ENCODE results near the gene DOCK9. TPM values are rescaled to one million over a fixed set of nuclear protein-coding genes. Genes with fewer than 3 reads are reported as not detected.

DOCK9 gene
- total and polyA plus RNA-seq, 7 donors: 13.8 to 39.5 (median 19.9) TPM

- no peaks in the 10 kb centered on the region for H3K36me3 ChIP-seq (ENCODE audit: insufficient read depth in 1 of 2, low read depth in 1 of 2)
- no peak overlapping the region for H3K4me3 ChIP-seq
- H3K9me3 ChIP-seq: no peaks in the 10 kb centered on the region
- no peak for ATAC-seq
- H3K4me1 ChIP-seq: no peaks in the 10 kb centered on the region
- no peak overlapping the region for H3K27ac ChIP-seq
- no peak for DNase-seq
- TF ChIP-seq CTCF (IDR thresholded peaks at IDR 0.05): no peak
- 89 to 91% (median 91%) methylated on average over 6 of the region's 6 CpGs for WGBS, 3 donors
- intact Hi-C loops (cut with DNase I): no loop called here
- H3K27me3 ChIP-seq (ENCODE audit: insufficient read depth in 3 of 3, low read length in 2 of 3): no peaks in the 10 kb centered on the region
Measured at GRCh38 chr13:98951266-98951665, 26.6 kb downstream of the DOCK9 start.

- H3K4me3 ChIP-seq: no peak overlapping the region
- intact Hi-C loops (cut with DNase I): no loop called here
- no peaks in the 10 kb centered on the region for H3K36me3 ChIP-seq (ENCODE audit: insufficient read depth in 1 of 2, low read depth in 1 of 2)
- H3K9me3 ChIP-seq: no peaks in the 10 kb centered on the region
- ATAC-seq: no peak
- H3K27me3 ChIP-seq (ENCODE audit: insufficient read depth in 3 of 3, low read length in 2 of 3): no peaks in the 10 kb centered on the region
- H3K4me1 ChIP-seq: no peaks in the 10 kb centered on the region
- no peak overlapping the region for H3K27ac ChIP-seq
- no peak for TF ChIP-seq CTCF (IDR thresholded peaks at IDR 0.05)
- WGBS, 3 donors: 88 to 91% (median 90%) methylated on average over 7 of the region's 7 CpGs
- DNase-seq: no peak
Measured at GRCh38 chr13:98950705-98951104, 27.2 kb downstream of the DOCK9 start.

GRCh38 chr13:98947925-98948324, 29.9 kb downstream of the DOCK9 start:
- no peak for TF ChIP-seq CTCF (IDR thresholded peaks at IDR 0.05)
- DNase-seq: no peak
- Histone ChIP-seq H3K36me3 (ENCODE audit: insufficient read depth in 1 of 2, low read depth in 1 of 2) (no peaks in the 10 kb centered on the region), H3K27ac (peak overlapping the region; percentile 20), H3K27me3 (ENCODE audit: insufficient read depth in 3 of 3, low read length in 2 of 3) (no peaks in the 10 kb centered on the region), H3K4me3 (no peak overlapping the region), H3K4me1 (no peaks in the 10 kb centered on the region), H3K9me3 (no peaks in the 10 kb centered on the region)
- no peak for ATAC-seq
- intact Hi-C loops (cut with DNase I): no loop called here
- WGBS, 3 donors: 9 to 26% (median 17%) methylated on average over 1 of the region's 1 CpG

- intact Hi-C loops (cut with DNase I): no loop called here
- 91 to 95% (median 93%) methylated on average over 9 of the region's 9 CpGs for WGBS, 3 donors
- H3K4me1 ChIP-seq: no peaks in the 10 kb centered on the region
Measured at GRCh38 chr13:98945863-98946605, 31.8 kb downstream of the DOCK9 start.

More at GRCh38 chr13:98945863-98946605, 31.8 kb downstream of the DOCK9 start:
- no peak for DNase-seq
- ATAC-seq: no peak
- no peaks in the 10 kb centered on the region for H3K27me3 ChIP-seq (ENCODE audit: insufficient read depth in 3 of 3, low read length in 2 of 3)
- H3K36me3 ChIP-seq (ENCODE audit: insufficient read depth in 1 of 2, low read depth in 1 of 2): no peaks in the 10 kb centered on the region
- H3K4me3 ChIP-seq: no peak overlapping the region
- no peak for TF ChIP-seq CTCF (IDR thresholded peaks at IDR 0.05)
- no peaks in the 10 kb centered on the region for H3K9me3 ChIP-seq
- H3K27ac ChIP-seq: peak overlapping the region; percentile 6
